ENCODE data around the gene ROPN1B.

ROPN1B gene

GRCh38 chr3:126002189-126002588 is 33.2 kb downstream of the ROPN1B start:
- TF ChIP-seq, protein P1, sequence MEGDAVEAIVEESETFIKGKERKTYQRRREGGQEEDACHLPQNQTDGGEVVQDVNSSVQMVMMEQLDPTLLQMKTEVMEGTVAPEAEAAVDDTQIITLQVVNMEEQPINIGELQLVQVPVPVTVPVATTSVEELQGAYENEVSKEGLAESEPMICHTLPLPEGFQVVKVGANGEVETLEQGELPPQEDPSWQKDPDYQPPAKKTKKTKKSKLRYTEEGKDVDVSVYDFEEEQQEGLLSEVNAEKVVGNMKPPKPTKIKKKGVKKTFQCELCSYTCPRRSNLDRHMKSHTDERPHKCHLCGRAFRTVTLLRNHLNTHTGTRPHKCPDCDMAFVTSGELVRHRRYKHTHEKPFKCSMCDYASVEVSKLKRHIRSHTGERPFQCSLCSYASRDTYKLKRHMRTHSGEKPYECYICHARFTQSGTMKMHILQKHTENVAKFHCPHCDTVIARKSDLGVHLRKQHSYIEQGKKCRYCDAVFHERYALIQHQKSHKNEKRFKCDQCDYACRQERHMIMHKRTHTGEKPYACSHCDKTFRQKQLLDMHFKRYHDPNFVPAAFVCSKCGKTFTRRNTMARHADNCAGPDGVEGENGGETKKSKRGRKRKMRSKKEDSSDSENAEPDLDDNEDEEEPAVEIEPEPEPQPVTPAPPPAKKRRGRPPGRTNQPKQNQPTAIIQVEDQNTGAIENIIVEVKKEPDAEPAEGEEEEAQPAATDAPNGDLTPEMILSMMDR (IDR thresholded peaks at IDR 0.05) = no peak

GRCh38 chr3:126003447-126004190 is 34.6 kb downstream of the ROPN1B start:
- TF ChIP-seq, protein P1 (IDR thresholded peaks at IDR 0.05) = no peak

GRCh38 chr3:126004217-126004616 is 35.2 kb downstream of the ROPN1B start:
- TF ChIP-seq, protein P1 (IDR thresholded peaks at IDR 0.05) = no peak

- TF ChIP-seq, protein P1 (IDR thresholded peaks at IDR 0.05) = no peak
Observed at GRCh38 chr3:126004692-126005091, 35.7 kb downstream of the ROPN1B start.

DNA sequence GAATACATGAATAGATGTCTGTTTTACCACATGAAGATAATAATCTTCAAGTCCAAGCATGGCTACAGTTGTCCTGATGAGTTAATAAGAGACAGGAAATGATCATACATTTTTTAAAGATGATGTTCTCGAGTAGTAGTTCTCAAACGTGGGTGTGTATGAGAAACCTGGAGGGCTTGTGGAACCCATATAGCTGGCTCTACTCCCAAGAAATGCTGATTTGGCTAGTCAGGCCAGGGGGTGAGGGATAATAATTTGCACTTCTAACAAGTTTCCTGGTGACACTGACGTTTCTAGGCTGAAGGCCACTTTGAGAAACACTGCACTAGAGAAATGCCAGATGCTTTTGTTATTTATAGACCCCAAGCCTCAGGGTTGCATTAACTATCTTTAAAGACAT is 37.0 kb downstream of the ROPN1B start:
- TF ChIP-seq, protein P1 (IDR thresholded peaks at IDR 0.05) = no peak

DNA sequence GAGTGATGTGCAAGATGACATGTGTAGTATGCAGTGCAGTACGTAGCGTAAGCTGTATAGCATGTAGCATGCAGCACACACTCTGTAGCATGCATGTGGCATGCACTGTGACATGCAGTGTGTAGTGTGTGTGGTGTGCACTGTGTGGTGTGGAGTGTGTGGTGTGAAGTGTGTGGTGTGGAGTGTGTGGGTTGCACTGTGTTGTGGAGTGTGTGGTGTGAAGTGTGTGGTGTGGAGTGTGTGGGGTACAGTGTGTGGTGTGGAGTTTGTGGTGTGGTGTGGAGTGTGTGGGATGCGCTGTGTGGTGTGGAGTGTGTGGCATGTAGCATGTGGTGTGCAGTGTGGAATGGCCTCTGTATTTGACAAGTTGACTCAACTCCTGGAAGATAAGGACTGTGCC is 39.2 kb downstream of the ROPN1B start:
- TF ChIP-seq, protein P1 (IDR thresholded peaks at IDR 0.05) = no peak

DNA sequence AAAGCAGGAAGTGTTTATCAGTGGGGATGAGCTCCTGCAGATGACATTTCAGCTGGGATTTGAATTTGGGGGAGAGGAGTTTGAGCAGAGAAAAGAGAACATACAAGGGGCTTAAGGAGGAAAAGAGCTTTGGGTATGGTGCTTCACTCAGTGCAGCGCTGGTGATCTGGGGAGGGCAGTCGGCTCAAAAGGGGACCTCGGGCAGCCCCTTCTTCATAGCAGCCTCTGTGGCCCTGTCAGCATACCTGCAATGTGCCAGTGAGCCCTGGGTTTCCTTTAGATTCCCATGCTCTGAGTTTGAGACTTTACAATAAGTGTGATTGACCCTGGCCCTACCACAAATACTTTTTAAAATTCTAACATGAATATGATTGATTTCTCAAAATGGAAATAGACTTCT is 40.2 kb downstream of the ROPN1B start:
- TF ChIP-seq, protein P1 (IDR thresholded peaks at IDR 0.05) = no peak

DNA sequence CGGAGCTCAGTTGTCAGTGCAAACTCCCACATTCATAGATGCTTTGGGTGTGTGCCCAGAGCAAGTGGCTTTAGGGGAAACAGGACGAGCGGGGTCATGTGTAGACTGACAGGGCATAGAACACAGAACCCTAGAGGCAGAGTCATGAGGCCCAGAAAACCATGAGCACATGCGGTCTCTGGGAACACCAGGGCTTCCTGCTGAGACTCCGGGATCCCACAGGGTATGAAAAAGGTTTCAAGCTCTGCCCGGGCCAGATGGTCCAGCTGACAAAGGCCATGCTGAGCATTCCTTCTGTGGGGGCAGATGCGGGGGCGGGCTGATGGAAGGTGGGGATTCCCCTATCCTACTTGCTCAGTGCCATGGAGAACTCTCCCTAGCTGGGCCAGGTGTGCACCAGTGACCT is 44.8 kb downstream of the ROPN1B start:
- TF ChIP-seq, protein P1 (IDR thresholded peaks at IDR 0.05) = no peak
